Naive B cell (primary cell): ENCODE results near the gene IQGAP2. TPM values are rescaled to one million over a fixed set of nuclear protein-coding genes. Genes with fewer than 3 reads are reported as not detected.

Source experiments
- ATAC-seq, 2 donors: fragments of 150-1000 bp; cut with Tn5 transposase; 2 replicates each; pipeline ENCODE4 v1.10.0; 2021; ENCODE audit warnings: low read depth in 2 of 2, mild to moderate bottlenecking in 2 of 2, moderate library complexity in 2 of 2
- DNase-seq: peaks from one replicate; pipeline ENCODE4 v3.0.0; 2022
- H3K27ac Mint-ChIP-seq, 6 donors: one replicate each; pipeline ENCODE4 v1.8.0; 2020 to 2022; ENCODE audit warnings: mild to moderate bottlenecking in 6 of 6, mixed read lengths in 6 of 6, moderate library complexity in 5 of 6, inconsistent platforms in 2 of 6
- H3K27me3 Mint-ChIP-seq, 3 donors: one replicate each; pipeline ENCODE4 v1.8.0; 2021 to 2022; ENCODE audit warnings: mixed read lengths in 3 of 3, mild to moderate bottlenecking in 1 of 3
- H3K36me3 Mint-ChIP-seq, 2 donors: one replicate each; pipeline ENCODE4 v1.8.0; 2020 to 2022; ENCODE audit warnings: mixed read lengths in 2 of 2, inconsistent platforms in 1 of 2, mild to moderate bottlenecking in 1 of 2
- H3K4me1 Mint-ChIP-seq, 3 donors: one replicate each; pipeline ENCODE4 v1.8.0; 2020 to 2022; ENCODE audit warnings: mixed read lengths in 3 of 3, inconsistent platforms in 1 of 3, mild to moderate bottlenecking in 1 of 3, moderate library complexity in 1 of 3
- H3K4me3 Mint-ChIP-seq, 8 donors: one replicate each; pipeline ENCODE4 v1.8.0; 2020 to 2022; ENCODE audit warnings: mild to moderate bottlenecking in 8 of 8, mixed read lengths in 8 of 8, moderate library complexity in 8 of 8, inconsistent platforms in 2 of 8
- H3K9me3 Mint-ChIP-seq, 7 donors: one replicate each; pipeline ENCODE4 v1.8.0; 2020 to 2022; ENCODE audit warnings: mixed read lengths in 7 of 7, mild to moderate bottlenecking in 5 of 7, inconsistent platforms in 2 of 7, moderate library complexity in 1 of 7
- polyA plus RNA-seq, 6 donors: library from polyadenylated mRNA; unstranded; fragments of 300-500 nt; fragmentation: Illumina TruSeq; gene quantifications; one replicate each; pipeline ENCODE4 v1.2.3, GENCODE V29; 2021; ENCODE audit warnings: low read depth in 6 of 6

The IQGAP2 gene
- polyA plus RNA-seq, 6 donors from 2014 or later: 2.7 to 9.8 (median 6.2) TPM

GRCh38 chr5:76524101-76524835 lies 121.2 kb downstream of the IQGAP2 start:
- Mint-ChIP-seq H3K27ac (no peak overlapping the region), H3K4me3 (no peak overlapping the region)

GRCh38 chr5:76524868-76525267 lies 121.8 kb downstream of the IQGAP2 start:
- H3K9me3 Mint-ChIP-seq: peaks cover 0 to 5% (median 0%) of the 10 kb centered on the region in 7 donors
- DNase-seq (no peak), ATAC-seq (no peak)
- H3K27ac Mint-ChIP-seq: peak overlapping the region in 1 of 6 donors; percentile 69
- peaks cover 4 to 7% (median 6%) of the 10 kb centered on the region in 3 donors for H3K4me1 Mint-ChIP-seq
- H3K4me3 Mint-ChIP-seq: no peak overlapping the region
- no peaks in the 10 kb centered on the region for H3K27me3 Mint-ChIP-seq
- no peaks in the 10 kb centered on the region for H3K36me3 Mint-ChIP-seq

More at GRCh38 chr5:76524101-76524835, 121.2 kb downstream of the IQGAP2 start:
- no peak for DNase-seq
- Mint-ChIP-seq H3K27me3 (no peaks in the 10 kb centered on the region), H3K36me3 (no peaks in the 10 kb centered on the region), H3K9me3 (peaks cover 0 to 5% (median 0%) of the 10 kb centered on the region in 7 donors), H3K4me1 (peaks cover 4 to 7% (median 6%) of the 10 kb centered on the region in 3 donors)
- no peak for ATAC-seq

- peak; percentile 33 to 35 for ATAC-seq
- peaks cover 3 to 6% (median 5%) of the 10 kb centered on the region in 3 donors for H3K4me1 Mint-ChIP-seq
- no peak overlapping the region for H3K4me3 Mint-ChIP-seq
Observed at GRCh38 chr5:76525956-76526355, 122.9 kb downstream of the IQGAP2 start.

GRCh38 chr5:76526950-76527583 lies 124.0 kb downstream of the IQGAP2 start:
- Mint-ChIP-seq H3K27me3 (no peaks in the 10 kb centered on the region), H3K4me3 (no peak overlapping the region), H3K9me3 (peaks cover 0 to 5% (median 0%) of the 10 kb centered on the region in 7 donors), H3K27ac (peak overlapping the region in 1 of 6 donors; percentile 24), H3K4me1 (no peaks in the 10 kb centered on the region), H3K36me3 (no peaks in the 10 kb centered on the region)
- ATAC-seq: no peak
- no peak for DNase-seq

More at GRCh38 chr5:76525956-76526355, 122.9 kb downstream of the IQGAP2 start:
- no peak for DNase-seq
- H3K27me3 Mint-ChIP-seq: no peaks in the 10 kb centered on the region
- H3K27ac Mint-ChIP-seq: peak overlapping the region in 2 of 6 donors; percentile 18 to 74
- no peaks in the 10 kb centered on the region for H3K36me3 Mint-ChIP-seq
- peaks cover 0 to 5% (median 0%) of the 10 kb centered on the region in 7 donors for H3K9me3 Mint-ChIP-seq

GRCh38 chr5:76527685-76528161 lies 124.6 kb downstream of the IQGAP2 start:
- ATAC-seq: no peak
- H3K9me3 Mint-ChIP-seq: peaks cover 0 to 5% (median 0%) of the 10 kb centered on the region in 7 donors
- H3K36me3 Mint-ChIP-seq: no peaks in the 10 kb centered on the region
- H3K4me3 Mint-ChIP-seq: no peak overlapping the region
- no peak overlapping the region for H3K27ac Mint-ChIP-seq
- no peaks in the 10 kb centered on the region for H3K4me1 Mint-ChIP-seq
- DNase-seq: no peak
- H3K27me3 Mint-ChIP-seq: no peaks in the 10 kb centered on the region

GRCh38 chr5:76528547-76529331 lies 125.7 kb downstream of the IQGAP2 start:
- Mint-ChIP-seq H3K4me1 (no peaks in the 10 kb centered on the region), H3K27ac (no peak overlapping the region), H3K27me3 (no peaks in the 10 kb centered on the region), H3K36me3 (no peaks in the 10 kb centered on the region), H3K4me3 (no peak overlapping the region), H3K9me3 (peaks cover 0 to 5% (median 0%) of the 10 kb centered on the region in 7 donors)
- DNase-seq: no peak
- no peak for ATAC-seq

GRCh38 chr5:76529464-76530344 lies 126.6 kb downstream of the IQGAP2 start:
- ATAC-seq: no peak
- no peaks in the 10 kb centered on the region for H3K4me1 Mint-ChIP-seq
- no peak overlapping the region for H3K27ac Mint-ChIP-seq
- H3K36me3 Mint-ChIP-seq: no peaks in the 10 kb centered on the region
- H3K4me3 Mint-ChIP-seq: no peak overlapping the region
- H3K9me3 Mint-ChIP-seq: peaks cover 0 to 5% (median 0%) of the 10 kb centered on the region in 7 donors
- no peaks in the 10 kb centered on the region for H3K27me3 Mint-ChIP-seq
- no peak for DNase-seq

GRCh38 chr5:76532052-76532451 lies 129.0 kb downstream of the IQGAP2 start:
- ATAC-seq (no peak), DNase-seq (no peak)
- peaks cover 0 to 5% (median 0%) of the 10 kb centered on the region in 7 donors for H3K9me3 Mint-ChIP-seq
- H3K4me1 Mint-ChIP-seq: no peaks in the 10 kb centered on the region
- no peak overlapping the region for H3K27ac Mint-ChIP-seq
- H3K4me3 Mint-ChIP-seq: no peak overlapping the region
- no peaks in the 10 kb centered on the region for H3K27me3 Mint-ChIP-seq
- H3K36me3 Mint-ChIP-seq: no peaks in the 10 kb centered on the region

- Mint-ChIP-seq H3K4me1 (no peaks in the 10 kb centered on the region), H3K4me3 (no peak overlapping the region)
Observed at GRCh38 chr5:76532973-76533372, 129.9 kb downstream of the IQGAP2 start.

GRCh38 chr5:76535577-76535976 lies 132.5 kb downstream of the IQGAP2 start:
- ATAC-seq (no peak), DNase-seq (no peak)
- Mint-ChIP-seq H3K27me3 (no peaks in the 10 kb centered on the region), H3K4me3 (no peak overlapping the region), H3K27ac (no peak overlapping the region), H3K4me1 (no peaks in the 10 kb centered on the region), H3K36me3 (no peaks in the 10 kb centered on the region), H3K9me3 (no peaks in the 10 kb centered on the region)

More at GRCh38 chr5:76532973-76533372, 129.9 kb downstream of the IQGAP2 start:
- Mint-ChIP-seq H3K9me3 (peaks cover 0 to 3% (median 0%) of the 10 kb centered on the region in 7 donors), H3K27me3 (no peaks in the 10 kb centered on the region), H3K36me3 (no peaks in the 10 kb centered on the region), H3K27ac (peak overlapping the region in 2 of 6 donors; percentile 3 to 18)
- no peak for ATAC-seq
- DNase-seq: no peak

GRCh38 chr5:76537073-76537543 lies 134.0 kb downstream of the IQGAP2 start:
- Mint-ChIP-seq H3K4me1 (peaks cover 0 to 3% (median under 1%) of the 10 kb centered on the region in 3 donors), H3K27ac (no peak overlapping the region), H3K4me3 (no peak overlapping the region), H3K9me3 (no peaks in the 10 kb centered on the region), H3K27me3 (no peaks in the 10 kb centered on the region), H3K36me3 (no peaks in the 10 kb centered on the region)
- DNase-seq: no peak
- ATAC-seq: no peak

GRCh38 chr5:76542241-76542640 lies 139.2 kb downstream of the IQGAP2 start:
- peak overlapping the region in 4 of 6 donors; percentile 43 to 90 (median 64) for H3K27ac Mint-ChIP-seq
- no peak for ATAC-seq
- no peak for DNase-seq
- H3K36me3 Mint-ChIP-seq: no peaks in the 10 kb centered on the region
- no peak overlapping the region for H3K4me3 Mint-ChIP-seq
- no peaks in the 10 kb centered on the region for H3K27me3 Mint-ChIP-seq
- H3K4me1 Mint-ChIP-seq: peaks cover 25 to 32% (median 31%) of the 10 kb centered on the region in 3 donors
- H3K9me3 Mint-ChIP-seq: no peaks in the 10 kb centered on the region
